GM23338 (cell line): ENCODE measurements around the gene SON. TPM values are rescaled to one million over a fixed set of nuclear protein-coding genes. Genes with fewer than 3 reads are reported as not detected.

Source experiments
- ATAC-seq: fragments of 200-7000 bp; cut with Tn5 transposase; 3 replicates; pipeline ENCODE4 v1.9.1; 2020
- DNase-seq: peaks from one replicate; pipeline ENCODE4 v3.0.0-alpha.2; 2015; ENCODE audit warnings: low spot score
- H2AFZ ChIP-seq: fragments of 200-600 bp; sonication (generic); 2 replicates; pipeline ENCODE4 v1.8.0; 2016; ENCODE audit warnings: antibody characterized with exemption, mild to moderate bottlenecking, moderate library complexity
- H3F3A ChIP-seq: fragments of 200-600 bp; sonication (generic); replicated peaks from 2 replicates; pipeline ENCODE4 v1.8.0; 2017; ENCODE audit warnings: antibody characterized with exemption, mixed run types, low read depth
- H3K27ac ChIP-seq: fragments of 200-600 bp; sonication (generic); 2 replicates; pipeline ENCODE4 v1.6.1; 2016; ENCODE audit warnings: low read depth
- H3K27me3 ChIP-seq: fragments of 200-600 bp; sonication (generic); 2 replicates; pipeline ENCODE4 v1.8.0; 2016; ENCODE audit warnings: mild to moderate bottlenecking, mixed run types, moderate library complexity; ENCODE audit not compliant: insufficient read depth
- H3K36me3 ChIP-seq: fragments of 200-600 bp; sonication (generic); 2 replicates; pipeline ENCODE4 v1.8.0; 2016; ENCODE audit warnings: mild to moderate bottlenecking; ENCODE audit not compliant: insufficient read depth
- H3K4me1 ChIP-seq: fragments of 200-600 bp; sonication (generic); 2 replicates; pipeline ENCODE4 v1.8.0; 2016; ENCODE audit warnings: mild to moderate bottlenecking, moderate library complexity; ENCODE audit not compliant: insufficient read depth
- H3K4me2 ChIP-seq: fragments of 200-600 bp; sonication (generic); 2 replicates; pipeline ENCODE4 v1.7.1; 2017; ENCODE audit warnings: mixed run types
- H3K4me3 ChIP-seq: fragments of 200-600 bp; sonication (generic); 2 replicates; pipeline ENCODE4 v1.6.1; 2016; ENCODE audit warnings: mixed run types
- H3K79me2 ChIP-seq: fragments of 200-600 bp; sonication (generic); replicated peaks from 2 replicates; pipeline ENCODE4 v1.8.0; 2017; ENCODE audit warnings: mild to moderate bottlenecking; ENCODE audit not compliant: insufficient read depth
- H3K9me2 ChIP-seq: fragments of 200-600 bp; sonication (generic); 2 replicates; pipeline ENCODE4 v1.8.0; 2017; ENCODE audit not compliant: insufficient read depth
- H4K20me1 ChIP-seq: fragments of 200-600 bp; sonication (generic); replicated peaks from 2 replicates; pipeline ENCODE4 v1.8.0; 2017; ENCODE audit warnings: mild to moderate bottlenecking; ENCODE audit not compliant: insufficient read depth
- H3K27ac Mint-ChIP-seq: 2 replicates; pipeline ENCODE4 v1.8.0; 2020; ENCODE audit warnings: inconsistent platforms, mild to moderate bottlenecking, moderate library complexity, mixed read lengths
- H3K27me3 Mint-ChIP-seq: 3 replicates; pipeline ENCODE4 v1.8.0; 2022; ENCODE audit warnings: low read depth, mild to moderate bottlenecking, moderate library complexity, mixed read lengths, inconsistent platforms; ENCODE audit not compliant: insufficient read depth, poor library complexity
- H3K36me3 Mint-ChIP-seq: 3 replicates; pipeline ENCODE4 v1.8.0; 2021; ENCODE audit warnings: low read depth, mild to moderate bottlenecking, inconsistent platforms, moderate library complexity, mixed read lengths
- H3K4me1 Mint-ChIP-seq: 3 replicates; pipeline ENCODE4 v1.8.0; 2020; ENCODE audit warnings: mild to moderate bottlenecking, inconsistent platforms, mixed read lengths
- H3K4me3 Mint-ChIP-seq: 3 replicates; pipeline ENCODE4 v1.8.0; 2021; ENCODE audit warnings: moderate library complexity, mild to moderate bottlenecking, inconsistent platforms, mixed read lengths
- H3K9me3 Mint-ChIP-seq: 3 replicates; pipeline ENCODE4 v1.8.0; 2020; ENCODE audit warnings: moderate library complexity, mild to moderate bottlenecking, inconsistent platforms, mixed read lengths
- ETS1 ChIP-seq: IDR thresholded peaks from 2 replicates; pipeline ENCODE4 v1.6.1; 2016; ENCODE audit warnings: antibody characterized with exemption
- EZH2phosphoT487 ChIP-seq: fragments of 200-600 bp; sonication (generic); IDR thresholded peaks from one replicate; pipeline ENCODE4 v1.8.1; 2018; ENCODE audit warnings: antibody characterized with exemption; ENCODE audit not compliant: unreplicated experiment
- JUNB ChIP-seq: IDR thresholded peaks from one replicate; pipeline ENCODE4 v1.6.1; 2016; ENCODE audit warnings: antibody characterized with exemption; ENCODE audit not compliant: unreplicated experiment
- POLR2AphosphoS5 ChIP-seq: IDR thresholded peaks from 2 replicates; pipeline ENCODE4 v1.6.1; 2016; ENCODE audit warnings: antibody characterized with exemption, low read depth
- STAT1 ChIP-seq: IDR thresholded peaks from one replicate; pipeline ENCODE4 v1.6.1; 2016; ENCODE audit warnings: antibody characterized with exemption; ENCODE audit not compliant: unreplicated experiment
- ZNF114 ChIP-seq: fragments of 250-450 bp; sonication (Bioruptor Pico); IDR thresholded peaks from 2 replicates; pipeline ENCODE4 v1.5.0; 2020; ENCODE audit warnings: mild to moderate bottlenecking, moderate library complexity
- ZNF462 ChIP-seq: fragments of 250-450 bp; sonication (Bioruptor Pico); IDR thresholded peaks from 2 replicates; pipeline ENCODE4 v1.5.0; 2020; ENCODE audit warnings: mild to moderate bottlenecking, moderate library complexity
- polyA plus RNA-seq: library from polyadenylated mRNA; unstranded; fragments of >200 nt; fragmentation: Nextera tagmentation; extraction: Ambion mirVana; gene quantifications from 2 replicates; pipeline ENCODE4 v1.2.1, GENCODE V29; 2016
- total RNA-seq: library from RNA; depleted of rRNA; stranded (reverse); fragments of >200 nt; shearing (Covaris generic); gene quantifications from 2 replicates; pipeline ENCODE4 v1.2.3, GENCODE V29; 2014

The SON gene
- total and polyA plus RNA-seq, 2 experiments from 2014 or later = 361 to 1,421 TPM

- peaks cover 6% of the 10 kb centered on the region for H3K4me1 ChIP-seq
- peaks cover 45% of the 10 kb centered on the region for H3K36me3 ChIP-seq
- no peak for ATAC-seq
- H3K27me3 Mint-ChIP-seq = peaks cover 8% of the 10 kb centered on the region
- no peaks in the 10 kb centered on the region for H3K9me2 ChIP-seq
- H3K9me3 Mint-ChIP-seq = no peaks in the 10 kb centered on the region
- peaks cover 80% of the 10 kb centered on the region for H3K79me2 ChIP-seq
- H3F3A ChIP-seq = peaks cover 19% of the 10 kb centered on the region
- H3K4me2 ChIP-seq = peak overlapping the region; percentile 87; the same call in 1 of the 2 replicates
- no peak overlapping the region for H3K4me3 ChIP-seq
- no peak overlapping the region for H3K27ac ChIP-seq
- no peak overlapping the region for H2AFZ ChIP-seq
- H3K4me3 Mint-ChIP-seq = no peak overlapping the region; the same call in 2 of the 3 replicates
- no peak overlapping the region for H3K27ac Mint-ChIP-seq
- H3K27me3 ChIP-seq = no peaks in the 10 kb centered on the region
- peaks cover 11% of the 10 kb centered on the region for H3K4me1 Mint-ChIP-seq
- no peak for TF ChIP-seq ZNF462 (CRISPR knock-in tag)
- no peak for TF ChIP-seq ZNF114
- no peak for TF ChIP-seq EZH2phosphoT487
- TF ChIP-seq ETS1 = no peak
- no peak for TF ChIP-seq JUNB
- no peak for TF ChIP-seq POLR2AphosphoS5
- TF ChIP-seq STAT1 = no peak
- H3K36me3 Mint-ChIP-seq = peaks cover 72% of the 10 kb centered on the region
- DNase-seq = no peak
- peaks cover 30% of the 10 kb centered on the region for H4K20me1 ChIP-seq
Observed at GRCh38 chr21:33539616-33540015, 3.2 kb upstream of the SON start.
